CD4-positive, alpha-beta T cell (primary cell): ENCODE data around the gene SNTG2. TPM values are rescaled to one million over a fixed set of nuclear protein-coding genes. Genes with fewer than 3 reads are reported as not detected.

ENCODE experiments used
- ATAC-seq: fragments of 200-7000 bp; cut with Tn5 transposase; one replicate; pipeline ENCODE4 v1.10.0; 2022; ENCODE audit warnings: mild to moderate bottlenecking; ENCODE audit not compliant: poor library complexity
- CTCF ChIA-PET: fragments of 350-600 bp; sonication (Branson Sonifier 250); formaldehyde crosslinking; loops from one replicate; lab custom pipeline; 2021; ENCODE audit warnings: antibody characterized with exemption, inconsistent platforms; lab: Charles Lee
- POLR2A ChIA-PET: fragments of 350-600 bp; sonication (Branson Sonifier 250); formaldehyde crosslinking; loops from one replicate; lab custom pipeline; 2021; ENCODE audit warnings: antibody characterized with exemption, inconsistent platforms; lab: Charles Lee
- DNase-seq, 14 experiments: peaks; one replicate each; pipeline ENCODE4 v3.0.0-alpha.2; 2013 to 2020; ENCODE audit warnings: mixed read lengths in 2 of 14
- H3K27ac ChIP-seq, 2 donors: one replicate each; pipeline versions ENCODE4 v1.5.1 to v1.7.0; 2013; ENCODE audit warnings: low read length in 2 of 2, low read depth in 1 of 2, mild to moderate bottlenecking in 1 of 2
- H3K27me3 ChIP-seq, 2 experiments: 1 replicate in 1 of 2; 2 replicates in 1 of 2; pipeline versions ENCODE4 v1.6.1 to v1.7.0; 2013; ENCODE audit warnings: low read length in 2 of 2, control low read depth in 1 of 2, mild to moderate bottlenecking in 1 of 2, moderate library complexity in 1 of 2; ENCODE audit not compliant: insufficient read depth in 2 of 2, control insufficient read depth in 1 of 2
- H3K36me3 ChIP-seq: one replicate; pipeline ENCODE4 v1.6.1; 2013; ENCODE audit warnings: low read length, control low read depth; ENCODE audit not compliant: insufficient read depth
- H3K4me1 ChIP-seq: one replicate; pipeline ENCODE4 v1.6.1; 2013; ENCODE audit warnings: low read length, control low read depth; ENCODE audit not compliant: insufficient read depth
- H3K4me3 ChIP-seq: one replicate; pipeline ENCODE4 v1.5.1; 2013; ENCODE audit warnings: mild to moderate bottlenecking, low read length, moderate library complexity
- H3K9me3 ChIP-seq, 2 experiments: 1 replicate in 1 of 2; 2 replicates in 1 of 2; pipeline versions ENCODE4 v1.6.1 to v1.7.0; 2013; ENCODE audit warnings: low read length in 2 of 2, mild to moderate bottlenecking in 2 of 2, control low read depth in 1 of 2, moderate library complexity in 1 of 2; ENCODE audit not compliant: control insufficient read depth in 1 of 2, insufficient read depth in 1 of 2
- H3K27ac Mint-ChIP-seq: one replicate; pipeline ENCODE4 v1.8.0; 2020; ENCODE audit warnings: mixed read lengths
- H3K27me3 Mint-ChIP-seq: one replicate; pipeline ENCODE4 v1.8.0; 2021; ENCODE audit warnings: mixed read lengths
- H3K36me3 Mint-ChIP-seq: one replicate; pipeline ENCODE4 v1.8.0; 2021; ENCODE audit warnings: low read depth, mixed read lengths
- H3K4me1 Mint-ChIP-seq: one replicate; pipeline ENCODE4 v1.8.0; 2021; ENCODE audit warnings: low read depth, mixed read lengths
- H3K4me3 Mint-ChIP-seq: one replicate; pipeline ENCODE4 v1.8.0; 2020; ENCODE audit warnings: mild to moderate bottlenecking, mixed read lengths
- H3K9me3 Mint-ChIP-seq: one replicate; pipeline ENCODE4 v1.8.0; 2020; ENCODE audit warnings: mixed read lengths
- intact Hi-C, 2 experiments: fragments of 100-400 bp; cut with DNase I in 1 of 2; cut with micrococcal nuclease in 1 of 2; formaldehyde crosslinking; loops; one replicate each; pipeline versions ENCODE4 v1.15.1 to v1.9.0; 2023 to 2025; cut with DNase I, micrococcal nuclease
- total RNA-seq, 174 experiments: library from RNA in 2 of 174; stranded (reverse) in 2 of 174; gene quantifications; one replicate each; pipeline ENCODE4 v1.2.3 and lab custom pipeline; 2021 to 2026
- TF ChIP-seq, protein P1 (sequence below): fragments of 200-600 bp; IDR thresholded peaks from one replicate; pipeline ENCODE4 v1.8.0; 2022; ENCODE audit warnings: antibody characterized with exemption, mild to moderate bottlenecking

SNTG2 gene
- total RNA-seq, 2 experiments from 2014 or later, result 1.1 to 1.5 TPM

DNA sequence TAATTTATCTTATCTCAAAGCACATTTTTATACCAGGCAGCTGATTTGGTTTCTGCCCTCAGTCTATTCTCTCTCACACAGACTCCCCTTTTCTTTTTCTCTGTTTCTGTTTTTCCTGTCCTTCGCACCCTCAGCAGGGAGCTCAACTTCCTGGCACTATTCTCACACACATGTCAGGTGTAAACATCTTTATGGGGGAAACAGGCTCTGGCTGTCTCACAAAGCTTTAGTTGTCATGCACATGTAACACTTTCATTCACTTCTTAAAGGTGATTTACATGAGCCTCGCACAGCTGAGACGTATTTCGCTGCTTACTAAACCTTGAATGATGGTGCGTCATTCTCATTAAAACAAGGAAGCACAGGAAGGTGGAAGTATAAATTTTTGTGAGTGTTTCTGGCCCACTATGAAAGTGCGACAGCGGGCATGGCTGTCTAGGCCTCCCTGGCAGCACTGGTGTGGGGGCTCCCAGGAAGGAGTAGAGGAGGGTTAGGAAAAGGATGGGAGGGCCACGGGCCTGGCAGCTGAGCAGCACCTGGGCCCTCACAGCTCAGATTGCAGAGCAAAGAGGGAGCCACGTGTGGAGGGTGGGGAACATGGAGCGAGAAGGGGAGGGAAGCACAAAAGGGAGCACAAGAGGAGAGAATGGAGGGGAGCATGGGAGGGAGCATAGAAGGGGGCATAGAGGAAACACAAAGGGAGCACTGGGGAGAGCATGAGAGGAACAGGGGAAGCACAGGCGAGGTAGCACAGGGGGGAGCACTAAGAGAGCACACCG, 46.2 kb upstream of the SNTG2 start:
- Mint-ChIP-seq H3K27me3 (peaks cover 6% of the 10 kb centered on the region), H3K27ac (no peak overlapping the region), H3K36me3 (no peaks in the 10 kb centered on the region), H3K4me1 (no peaks in the 10 kb centered on the region), H3K4me3 (no peak overlapping the region), H3K9me3 (peaks cover 2% of the 10 kb centered on the region)
- no peak overlapping the region for H3K27ac ChIP-seq
- H3K9me3 ChIP-seq, result peaks cover 3 to 6% of the 10 kb centered on the region in 2 experiments
- ATAC-seq (no peak), DNase-seq (no peak)
- no peak overlapping the region for H3K4me3 ChIP-seq
- ChIA-PET POLR2A (no interaction called here), CTCF (no interaction called here)
- H3K27me3 ChIP-seq, result peaks cover 0 to 5% of the 10 kb centered on the region in 2 experiments
- H3K36me3 ChIP-seq, result no peaks in the 10 kb centered on the region
- peaks cover 5% of the 10 kb centered on the region for H3K4me1 ChIP-seq
- TF ChIP-seq, protein P1, sequence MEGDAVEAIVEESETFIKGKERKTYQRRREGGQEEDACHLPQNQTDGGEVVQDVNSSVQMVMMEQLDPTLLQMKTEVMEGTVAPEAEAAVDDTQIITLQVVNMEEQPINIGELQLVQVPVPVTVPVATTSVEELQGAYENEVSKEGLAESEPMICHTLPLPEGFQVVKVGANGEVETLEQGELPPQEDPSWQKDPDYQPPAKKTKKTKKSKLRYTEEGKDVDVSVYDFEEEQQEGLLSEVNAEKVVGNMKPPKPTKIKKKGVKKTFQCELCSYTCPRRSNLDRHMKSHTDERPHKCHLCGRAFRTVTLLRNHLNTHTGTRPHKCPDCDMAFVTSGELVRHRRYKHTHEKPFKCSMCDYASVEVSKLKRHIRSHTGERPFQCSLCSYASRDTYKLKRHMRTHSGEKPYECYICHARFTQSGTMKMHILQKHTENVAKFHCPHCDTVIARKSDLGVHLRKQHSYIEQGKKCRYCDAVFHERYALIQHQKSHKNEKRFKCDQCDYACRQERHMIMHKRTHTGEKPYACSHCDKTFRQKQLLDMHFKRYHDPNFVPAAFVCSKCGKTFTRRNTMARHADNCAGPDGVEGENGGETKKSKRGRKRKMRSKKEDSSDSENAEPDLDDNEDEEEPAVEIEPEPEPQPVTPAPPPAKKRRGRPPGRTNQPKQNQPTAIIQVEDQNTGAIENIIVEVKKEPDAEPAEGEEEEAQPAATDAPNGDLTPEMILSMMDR, result no peak
- intact Hi-C loops, result no loop called here

DNA sequence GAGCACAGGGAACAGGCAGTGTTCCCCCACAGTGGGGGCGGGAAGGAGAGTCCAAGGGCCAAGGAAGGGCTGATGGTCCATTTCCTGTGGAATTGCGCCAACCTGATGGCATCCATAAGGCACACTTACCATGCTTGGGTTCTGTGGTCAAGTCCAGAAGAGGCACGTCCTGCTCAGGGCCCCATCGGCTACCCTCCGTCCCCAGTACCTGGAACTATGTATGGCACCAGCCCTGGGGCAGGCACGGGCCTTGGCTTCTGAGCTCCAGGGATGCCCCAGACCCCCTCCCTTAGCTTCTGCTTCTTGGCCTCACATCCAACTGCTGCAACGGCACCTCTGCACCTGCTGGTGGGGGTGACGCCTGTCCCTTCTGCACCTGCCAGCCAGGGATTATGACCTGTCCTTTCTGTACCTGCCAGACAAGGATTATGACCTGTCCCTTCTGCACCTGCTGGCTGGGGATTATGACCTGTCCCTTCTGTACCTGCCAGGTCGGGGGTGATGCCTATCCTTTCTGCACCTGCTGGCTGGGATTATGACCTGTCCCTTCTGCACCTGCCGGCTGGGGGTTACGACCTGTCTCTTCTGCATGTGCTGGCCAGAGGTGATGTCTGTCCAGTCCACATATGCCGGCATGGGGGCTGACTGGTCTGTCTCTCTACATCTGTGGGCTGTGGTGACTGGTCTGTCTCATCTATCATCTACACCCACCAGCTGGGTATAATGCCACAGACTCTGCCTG, 45.4 kb upstream of the SNTG2 start:
- Histone ChIP-seq H3K27ac (no peak overlapping the region), H3K9me3 (peaks cover 0 to 8% of the 10 kb centered on the region in 2 experiments), H3K36me3 (no peaks in the 10 kb centered on the region), H3K4me1 (peaks cover 6% of the 10 kb centered on the region), H3K27me3 (peaks cover 0 to 5% of the 10 kb centered on the region in 2 experiments), H3K4me3 (no peak overlapping the region)
- TF ChIP-seq, protein P1, result no peak
- no peak overlapping the region for H3K27ac Mint-ChIP-seq
- no peak for DNase-seq
- peaks cover 6% of the 10 kb centered on the region for H3K27me3 Mint-ChIP-seq
- CTCF ChIA-PET, result no interaction called here
- no peaks in the 10 kb centered on the region for H3K9me3 Mint-ChIP-seq
- intact Hi-C loops, result no loop called here
- no peak overlapping the region for H3K4me3 Mint-ChIP-seq
- H3K4me1 Mint-ChIP-seq, result no peaks in the 10 kb centered on the region
- no peaks in the 10 kb centered on the region for H3K36me3 Mint-ChIP-seq
- ATAC-seq, result no peak
- POLR2A ChIA-PET, result no interaction called here

DNA sequence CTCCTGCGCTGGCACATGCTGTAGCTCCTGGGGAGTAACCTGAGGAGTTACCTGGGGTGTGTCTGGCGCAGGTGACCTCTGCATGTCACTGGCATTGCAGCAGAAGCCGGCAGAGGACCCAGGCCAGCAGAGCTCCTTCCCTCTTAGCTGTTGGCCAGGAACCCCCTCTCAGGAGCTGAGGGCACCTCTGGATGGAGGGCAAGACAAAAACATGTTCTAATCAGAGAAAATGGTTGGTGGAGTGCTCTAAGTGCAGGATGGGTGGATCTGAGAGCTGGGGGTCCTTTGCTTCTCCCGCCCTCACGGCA, 44.9 kb upstream of the SNTG2 start:
- H3K4me3 Mint-ChIP-seq, result no peak overlapping the region
- Histone ChIP-seq H3K27me3 (peaks cover 0 to 5% of the 10 kb centered on the region in 2 experiments), H3K36me3 (no peaks in the 10 kb centered on the region), H3K9me3 (peaks cover 0 to 12% of the 10 kb centered on the region in 2 experiments), H3K4me3 (no peak overlapping the region), H3K4me1 (peaks cover 6% of the 10 kb centered on the region), H3K27ac (no peak overlapping the region)
- H3K36me3 Mint-ChIP-seq, result no peaks in the 10 kb centered on the region
- ATAC-seq, result no peak
- CTCF ChIA-PET, result no interaction called here
- intact Hi-C loops, result no loop called here
- H3K4me1 Mint-ChIP-seq, result no peaks in the 10 kb centered on the region
- H3K27ac Mint-ChIP-seq, result no peak overlapping the region
- TF ChIP-seq, protein P1, result no peak
- no peak for DNase-seq
- peaks cover 6% of the 10 kb centered on the region for H3K27me3 Mint-ChIP-seq
- H3K9me3 Mint-ChIP-seq, result no peaks in the 10 kb centered on the region
- POLR2A ChIA-PET, result no interaction called here
